Mammary epithelial cell (primary cell): ENCODE results near the gene CDH13.

Experiments
- EZH2 ChIP-seq: IDR thresholded peaks from 2 replicates; pipeline ENCODE4 v1.6.1; 2012; ENCODE audit warnings: low read length, inconsistent platforms, borderline replicate concordance
- TF ChIP-seq, protein P1 (sequence below), 2 donors: IDR thresholded peaks in 1 of 2; conservative IDR thresholded peaks in 1 of 2; 2 replicates each; pipeline ENCODE4 v1.5.1; 2011 to 2012; ENCODE audit warnings: inconsistent platforms in 2 of 2, low read length in 2 of 2, mild to moderate bottlenecking in 2 of 2, control low read depth in 1 of 2, low read depth in 1 of 2; ENCODE audit not compliant: insufficient read depth in 1 of 2; ENCODE audit errors: extremely low read depth in 1 of 2

DNA sequence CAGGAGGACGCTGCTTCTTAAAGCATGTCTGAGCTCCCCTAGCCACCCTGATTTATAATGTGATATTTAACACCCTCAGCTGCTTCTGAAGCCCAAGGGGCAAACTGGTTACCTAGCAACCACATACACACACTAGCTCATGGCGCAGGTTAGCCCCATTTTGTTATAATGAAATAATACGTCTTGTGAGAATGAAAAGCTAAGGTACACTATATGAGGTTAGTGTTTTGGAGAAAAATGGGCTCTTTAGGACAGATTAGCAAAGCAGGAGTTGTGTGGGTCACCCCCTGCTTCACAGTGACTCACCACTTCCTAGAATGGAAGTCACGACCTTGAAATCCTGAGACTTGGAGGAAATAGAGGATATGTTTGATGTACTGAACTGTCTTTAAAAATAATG, 776.2 kb downstream of the CDH13 start:
- TF ChIP-seq, protein P1, sequence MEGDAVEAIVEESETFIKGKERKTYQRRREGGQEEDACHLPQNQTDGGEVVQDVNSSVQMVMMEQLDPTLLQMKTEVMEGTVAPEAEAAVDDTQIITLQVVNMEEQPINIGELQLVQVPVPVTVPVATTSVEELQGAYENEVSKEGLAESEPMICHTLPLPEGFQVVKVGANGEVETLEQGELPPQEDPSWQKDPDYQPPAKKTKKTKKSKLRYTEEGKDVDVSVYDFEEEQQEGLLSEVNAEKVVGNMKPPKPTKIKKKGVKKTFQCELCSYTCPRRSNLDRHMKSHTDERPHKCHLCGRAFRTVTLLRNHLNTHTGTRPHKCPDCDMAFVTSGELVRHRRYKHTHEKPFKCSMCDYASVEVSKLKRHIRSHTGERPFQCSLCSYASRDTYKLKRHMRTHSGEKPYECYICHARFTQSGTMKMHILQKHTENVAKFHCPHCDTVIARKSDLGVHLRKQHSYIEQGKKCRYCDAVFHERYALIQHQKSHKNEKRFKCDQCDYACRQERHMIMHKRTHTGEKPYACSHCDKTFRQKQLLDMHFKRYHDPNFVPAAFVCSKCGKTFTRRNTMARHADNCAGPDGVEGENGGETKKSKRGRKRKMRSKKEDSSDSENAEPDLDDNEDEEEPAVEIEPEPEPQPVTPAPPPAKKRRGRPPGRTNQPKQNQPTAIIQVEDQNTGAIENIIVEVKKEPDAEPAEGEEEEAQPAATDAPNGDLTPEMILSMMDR (conservative IDR thresholded peaks at IDR 0.05 in 1 of 2, IDR thresholded peaks at IDR 0.05 in 1 of 2; ENCODE audit: extremely low read depth in 1 of 2, insufficient read depth in 1 of 2, low read depth in 1 of 2, low read length in 2 of 2): no peak
- no peak for TF ChIP-seq EZH2
